Lower lobe of right lung (tissue), 2 donors: Measurements from ENCODE around the gene SRPK2. TPM values are rescaled to one million over a fixed set of nuclear protein-coding genes. Genes with fewer than 3 reads are reported as not detected.
A peak's percentile ranks its signal among the peaks of the same experiment; 100 is the strongest.

Source experiments
- ATAC-seq, 2 donors: fragments of 200-7000 bp; cut with Tn5 transposase; one replicate each; pipeline ENCODE4 v1.9.1; 2020 to 2022; ENCODE audit warnings: mild to moderate bottlenecking in 2 of 2, moderate library complexity in 2 of 2
- DNase-seq: peaks from one replicate; pipeline ENCODE4 v3.0.0-alpha.2; 2020
- H3K27ac ChIP-seq: fragments of 200-600 bp; one replicate; pipeline ENCODE4 v1.8.0; 2022
- H3K27me3 ChIP-seq: fragments of 200-600 bp; one replicate; pipeline ENCODE4 v1.8.0; 2022; ENCODE audit warnings: low read depth
- H3K36me3 ChIP-seq: fragments of 200-600 bp; one replicate; pipeline ENCODE4 v1.8.0; 2022; ENCODE audit warnings: mild to moderate bottlenecking
- H3K4me1 ChIP-seq: fragments of 200-600 bp; one replicate; pipeline ENCODE4 v1.8.0; 2022
- H3K4me3 ChIP-seq: fragments of 200-600 bp; one replicate; pipeline ENCODE4 v1.8.0; 2022; ENCODE audit warnings: mild to moderate bottlenecking
- H3K9me3 ChIP-seq: fragments of 200-600 bp; one replicate; pipeline ENCODE4 v1.8.0; 2022
- CTCF ChIP-seq: fragments of 200-600 bp; IDR thresholded peaks from one replicate; pipeline ENCODE4 v1.8.0; 2022; ENCODE audit warnings: antibody characterized with exemption, mild to moderate bottlenecking
- intact Hi-C: fragments of 100-400 bp; cut with DNase I; formaldehyde crosslinking; loops from one replicate; pipeline ENCODE4 v1.11.0; 2022
- total RNA-seq: library from RNA; stranded (reverse); fragmentation: NEBNext Ultra II Directional; extraction: Animal tissue kit (Norgen Biotek cat#: 25700); gene quantifications from one replicate; pipeline ENCODE4 v1.2.1, GENCODE V29; 2021
- donor health status: DM: no; HTN: yes; CAD: no; lungs with severe emphysema.

The SRPK2 gene
- total RNA-seq, 1 donor from 2014 or later: 43.2 TPM

- Histone ChIP-seq H3K36me3 (no peaks in the 10 kb centered on the region), H3K27ac (no peak overlapping the region), H3K4me1 (peaks cover 26% of the 10 kb centered on the region), H3K9me3 (no peaks in the 10 kb centered on the region), H3K27me3 (no peaks in the 10 kb centered on the region), H3K4me3 (no peak overlapping the region)
- ATAC-seq (peak in 1 of 2 donors; percentile 23), DNase-seq (no peak)
- no peak for TF ChIP-seq CTCF
- intact Hi-C loops: no loop called here
Measured at GRCh38 chr7:105246679-105247078, 142.0 kb downstream of the SRPK2 start.

GRCh38 chr7:105246256-105246655 lies 142.5 kb downstream of the SRPK2 start:
- DNase-seq (no peak), ATAC-seq (no peak)
- Histone ChIP-seq H3K4me3 (no peak overlapping the region), H3K27me3 (no peaks in the 10 kb centered on the region), H3K27ac (no peak overlapping the region), H3K36me3 (no peaks in the 10 kb centered on the region), H3K9me3 (no peaks in the 10 kb centered on the region), H3K4me1 (peaks cover 26% of the 10 kb centered on the region)
- intact Hi-C loops: no loop called here
- TF ChIP-seq CTCF: no peak

- no peak for DNase-seq
- H3K36me3 ChIP-seq: no peaks in the 10 kb centered on the region
- intact Hi-C loops: no loop called here
- H3K4me3 ChIP-seq: no peak overlapping the region
- no peak overlapping the region for H3K27ac ChIP-seq
- peaks cover 26% of the 10 kb centered on the region for H3K4me1 ChIP-seq
- ATAC-seq: no peak
- H3K27me3 ChIP-seq: no peaks in the 10 kb centered on the region
- TF ChIP-seq CTCF: no peak
- no peaks in the 10 kb centered on the region for H3K9me3 ChIP-seq
Measured at GRCh38 chr7:105245398-105246114, 143.2 kb downstream of the SRPK2 start.

GRCh38 chr7:105244594-105244993 lies 144.1 kb downstream of the SRPK2 start:
- H3K36me3 ChIP-seq: no peaks in the 10 kb centered on the region
- no peak for TF ChIP-seq CTCF
- H3K9me3 ChIP-seq: no peaks in the 10 kb centered on the region
- H3K27ac ChIP-seq: peak overlapping the region; percentile 51
- H3K27me3 ChIP-seq: no peaks in the 10 kb centered on the region
- ATAC-seq: no peak
- peak; percentile 43 for DNase-seq
- intact Hi-C loops: no loop called here
- H3K4me3 ChIP-seq: no peak overlapping the region
- peaks cover 26% of the 10 kb centered on the region for H3K4me1 ChIP-seq

GRCh38 chr7:105241198-105241597 lies 147.5 kb downstream of the SRPK2 start:
- Histone ChIP-seq H3K27ac (no peak overlapping the region), H3K27me3 (no peaks in the 10 kb centered on the region), H3K36me3 (no peaks in the 10 kb centered on the region), H3K4me1 (peaks cover 25% of the 10 kb centered on the region), H3K9me3 (no peaks in the 10 kb centered on the region), H3K4me3 (no peak overlapping the region)
- intact Hi-C loops: no loop called here
- ATAC-seq (no peak), DNase-seq (no peak)
- no peak for TF ChIP-seq CTCF
